ENCODE data around the gene JAKMIP2.

DNA sequence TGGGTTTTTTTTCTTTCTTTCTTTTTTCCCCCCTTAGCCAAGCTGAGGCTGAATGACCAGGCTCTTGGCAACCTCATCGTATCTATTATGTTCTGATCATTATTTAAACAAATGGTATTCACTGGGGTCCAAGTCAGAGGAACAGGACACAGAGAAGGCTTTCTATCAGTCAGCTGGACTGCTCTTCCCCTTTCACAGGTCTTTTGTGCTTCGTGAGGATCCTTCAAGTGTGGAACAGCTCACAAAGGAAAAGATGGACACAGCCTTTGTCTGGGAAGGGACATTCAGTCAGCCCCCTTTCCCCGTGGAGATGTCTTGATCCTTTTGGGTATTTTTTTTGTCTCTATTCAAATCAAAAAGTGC lies 218.4 kb downstream of the JAKMIP2 start:
- TF ChIP-seq, protein P1, sequence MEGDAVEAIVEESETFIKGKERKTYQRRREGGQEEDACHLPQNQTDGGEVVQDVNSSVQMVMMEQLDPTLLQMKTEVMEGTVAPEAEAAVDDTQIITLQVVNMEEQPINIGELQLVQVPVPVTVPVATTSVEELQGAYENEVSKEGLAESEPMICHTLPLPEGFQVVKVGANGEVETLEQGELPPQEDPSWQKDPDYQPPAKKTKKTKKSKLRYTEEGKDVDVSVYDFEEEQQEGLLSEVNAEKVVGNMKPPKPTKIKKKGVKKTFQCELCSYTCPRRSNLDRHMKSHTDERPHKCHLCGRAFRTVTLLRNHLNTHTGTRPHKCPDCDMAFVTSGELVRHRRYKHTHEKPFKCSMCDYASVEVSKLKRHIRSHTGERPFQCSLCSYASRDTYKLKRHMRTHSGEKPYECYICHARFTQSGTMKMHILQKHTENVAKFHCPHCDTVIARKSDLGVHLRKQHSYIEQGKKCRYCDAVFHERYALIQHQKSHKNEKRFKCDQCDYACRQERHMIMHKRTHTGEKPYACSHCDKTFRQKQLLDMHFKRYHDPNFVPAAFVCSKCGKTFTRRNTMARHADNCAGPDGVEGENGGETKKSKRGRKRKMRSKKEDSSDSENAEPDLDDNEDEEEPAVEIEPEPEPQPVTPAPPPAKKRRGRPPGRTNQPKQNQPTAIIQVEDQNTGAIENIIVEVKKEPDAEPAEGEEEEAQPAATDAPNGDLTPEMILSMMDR (conservative IDR thresholded peaks at IDR 0.05; ENCODE audit: low read length): no peak
- no peak for TF ChIP-seq EZH2phosphoT487 (IDR thresholded peaks at IDR 0.05; ENCODE audit: borderline replicate concordance)
